Tibial artery (tissue), 4 donors: ENCODE results near the gene SERPINF2.

Source experiments
- DNase-seq, 2 donors: peaks; one replicate each; pipeline ENCODE4 v3.0.0-alpha.2; 2019
- H3K27ac ChIP-seq, 2 donors: fragments of 200-600 bp; sonication (generic) in 1 of 2; 1 replicate in 1 of 2; 2 replicates in 1 of 2; pipeline ENCODE4 v1.5.1; 2018 to 2019; ENCODE audit warnings: mild to moderate bottlenecking in 1 of 2
- H3K27me3 ChIP-seq, 2 donors: fragments of 200-600 bp; sonication (generic) in 1 of 2; one replicate each; pipeline versions ENCODE4 v1.5.1 to v1.6.0; 2016 to 2019
- H3K36me3 ChIP-seq, 3 donors: fragments of 200-600 bp; sonication (generic) in 2 of 3; one replicate each; pipeline ENCODE4 v1.5.1; 2016 to 2019; ENCODE audit warnings: mild to moderate bottlenecking in 2 of 3
- H3K4me1 ChIP-seq, 4 donors: fragments of 200-600 bp; sonication (generic) in 2 of 4; 1 replicate in 3 of 4; 2 replicates in 1 of 4; pipeline ENCODE4 v1.5.1; 2016 to 2019
- H3K4me3 ChIP-seq, 2 donors: fragments of 200-600 bp; sonication (generic) in 1 of 2; 1 replicate in 1 of 2; 2 replicates in 1 of 2; pipeline ENCODE4 v1.5.1; 2018 to 2019; ENCODE audit warnings: mild to moderate bottlenecking in 2 of 2
- H3K9me3 ChIP-seq, 3 donors: fragments of 200-600 bp; sonication (generic) in 1 of 3; one replicate each; pipeline ENCODE4 v1.5.1; 2016 to 2019
- CTCF ChIP-seq, 2 experiments: fragments of 200-600 bp in 1 of 2; fragments of 450-650 bp in 1 of 2; IDR thresholded peaks; one replicate each; pipeline ENCODE4 v1.5.1; 2017 to 2019; ENCODE audit warnings: antibody characterized with exemption in 2 of 2, mild to moderate bottlenecking in 1 of 2, moderate library complexity in 1 of 2
- intact Hi-C: fragments of 100-400 bp; cut with DNase I; formaldehyde crosslinking; loops from one replicate; pipeline ENCODE4 v1.15.0; 2023; ENCODE audit warnings: low total_unique reads

SERPINF2 gene

GRCh38 chr17:1776328-1776727 is 33.7 kb downstream of the SERPINF2 start:
- H3K27ac ChIP-seq, result no peak overlapping the region
- DNase-seq, result no peak
- H3K36me3 ChIP-seq, result peaks cover 0 to 32% (median 23%) of the 10 kb centered on the region in 3 donors
- H3K9me3 ChIP-seq, result no peaks in the 10 kb centered on the region
- H3K27me3 ChIP-seq, result no peaks in the 10 kb centered on the region
- H3K4me3 ChIP-seq, result no peak overlapping the region
- intact Hi-C loops, result no loop called here
- peaks cover 0 to 50% (median 32%) of the 10 kb centered on the region in 4 donors for H3K4me1 ChIP-seq
- TF ChIP-seq CTCF (IDR thresholded peaks at IDR 0.05), result no peak

- intact Hi-C loops, result no loop called here
- Histone ChIP-seq H3K27ac (no peak overlapping the region), H3K36me3 (peaks cover 0 to 32% (median 23%) of the 10 kb centered on the region in 3 donors), H3K27me3 (no peaks in the 10 kb centered on the region), H3K4me3 (no peak overlapping the region), H3K9me3 (no peaks in the 10 kb centered on the region), H3K4me1 (peaks cover 0 to 55% (median 38%) of the 10 kb centered on the region in 4 donors)
- DNase-seq, result no peak
- TF ChIP-seq CTCF (IDR thresholded peaks at IDR 0.05), result no peak
Measured at GRCh38 chr17:1776857-1777256, 34.2 kb downstream of the SERPINF2 start.

GRCh38 chr17:1779571-1780131 is 37.0 kb downstream of the SERPINF2 start:
- peak; percentile 88 to 90 for DNase-seq
- Histone ChIP-seq H3K27me3 (no peaks in the 10 kb centered on the region), H3K36me3 (peaks cover 0 to 32% (median 23%) of the 10 kb centered on the region in 3 donors), H3K4me1 (peaks cover 0 to 63% (median 51%) of the 10 kb centered on the region in 4 donors), H3K4me3 (peak overlapping the region; percentile 3 to 7), H3K27ac (peak overlapping the region; percentile 95 to 99), H3K9me3 (no peaks in the 10 kb centered on the region)
- no peak for TF ChIP-seq CTCF (IDR thresholded peaks at IDR 0.05)
- intact Hi-C loops, result loop anchor here (2.0 kb wide), 1 partner anchor 55 kb away; the partner anchor contains the start of gene WDR81

- Histone ChIP-seq H3K36me3 (peaks cover 0 to 9% (median 6%) of the 10 kb centered on the region in 3 donors), H3K27me3 (no peaks in the 10 kb centered on the region), H3K4me3 (peak overlapping the region; percentile 23 to 24), H3K4me1 (peaks cover 0 to 82% (median 59%) of the 10 kb centered on the region in 4 donors), H3K9me3 (no peaks in the 10 kb centered on the region), H3K27ac (peak overlapping the region; percentile 95 to 99)
- no peak for DNase-seq
- intact Hi-C loops, result loop anchor here (2.0 kb wide), 1 partner anchor 113 kb away; no protein-coding TSS in a partner anchor
- no peak for TF ChIP-seq CTCF (IDR thresholded peaks at IDR 0.05)
Measured at GRCh38 chr17:1782171-1782567, 39.5 kb downstream of the SERPINF2 start.

- Histone ChIP-seq H3K27ac (peak overlapping the region; percentile 95 to 99), H3K36me3 (no peaks in the 10 kb centered on the region), H3K9me3 (no peaks in the 10 kb centered on the region), H3K4me3 (peak overlapping the region; percentile 23), H3K4me1 (peaks cover 0 to 90% (median 68%) of the 10 kb centered on the region in 4 donors), H3K27me3 (no peaks in the 10 kb centered on the region)
- intact Hi-C loops, result loop anchor here (2.0 kb wide), 1 partner anchor 114 kb away; no protein-coding TSS in a partner anchor
- DNase-seq, result peak in 1 of 2 donors; percentile 83
- no peak for TF ChIP-seq CTCF (IDR thresholded peaks at IDR 0.05)
Measured at GRCh38 chr17:1783271-1783670, 40.6 kb downstream of the SERPINF2 start.
